ENCODE results near the gene DLGAP1.
"Not testable (repeated sequence)": the region's sequence is repeated elsewhere in the genome, so short reads cannot be mapped to it uniquely, and the experiment has no call there.

Gene DLGAP1

DNA sequence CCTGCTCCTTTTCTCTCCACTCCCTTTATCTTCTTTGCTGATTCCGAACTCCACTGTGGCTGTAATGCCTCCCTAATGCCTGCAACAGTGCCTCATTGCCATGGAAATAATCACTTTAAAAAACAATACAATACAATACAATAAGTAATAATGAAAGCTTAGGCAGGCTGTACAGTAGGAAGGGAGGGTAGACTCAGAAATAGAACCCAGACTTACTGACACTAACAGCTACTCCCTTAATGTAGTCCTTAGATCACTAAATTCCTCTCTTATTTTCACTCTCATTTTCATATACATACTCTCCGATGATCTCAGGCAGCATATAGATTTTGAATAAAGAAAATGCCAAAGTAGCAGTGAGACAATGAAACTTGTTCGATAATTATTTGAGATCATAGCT is 70.2 kb downstream of the DLGAP1 start:
- no peak for DNase-seq

DNA sequence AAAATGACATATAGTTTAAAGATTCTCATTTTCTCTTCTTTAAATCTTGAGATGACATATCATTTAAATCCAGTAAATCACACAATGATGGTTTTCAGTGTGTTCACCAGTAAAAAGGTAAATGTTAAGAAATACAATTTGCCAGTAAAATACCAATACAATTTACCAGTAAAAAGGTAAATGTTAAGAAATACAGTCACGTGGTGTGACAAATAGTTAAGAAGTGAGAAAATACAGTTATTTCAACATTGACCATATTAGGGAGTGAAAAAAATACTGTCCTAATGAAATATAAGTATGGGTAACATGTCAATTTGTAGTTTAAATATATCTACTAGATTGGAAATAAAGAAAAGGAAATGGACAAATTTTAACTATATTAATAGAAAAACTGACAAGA is 80.5 kb downstream of the DLGAP1 start:
- no peak for DNase-seq

GRCh38 chr18:4369705-4370104 is 85.4 kb downstream of the DLGAP1 start:
- DNase-seq: no peak

- DNase-seq: no peak
These were observed 94.8 kb downstream of the DLGAP1 start for GRCh38 chr18:4360221-4360715.

DNA sequence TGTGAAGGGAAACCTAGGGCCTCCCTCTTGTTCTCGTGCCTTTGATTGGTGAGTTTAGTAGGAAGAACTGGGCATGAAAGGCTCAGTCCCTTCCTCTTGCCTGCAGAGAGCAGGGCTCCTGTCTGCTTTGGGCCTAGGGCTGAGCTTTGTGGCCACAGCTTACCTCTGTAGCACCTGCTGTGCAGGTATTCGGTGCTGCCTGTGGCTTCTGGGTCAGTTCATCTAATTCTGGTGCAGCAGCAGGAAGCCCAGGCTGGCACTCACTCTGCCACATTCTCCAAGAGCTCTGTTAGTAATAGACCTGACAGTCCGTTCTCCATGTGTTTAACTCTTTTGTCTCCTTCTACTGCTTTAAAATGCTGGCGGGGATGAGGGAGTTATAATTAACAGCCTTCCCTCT is 96.5 kb downstream of the DLGAP1 start:
- DNase-seq: no peak

- no peak for DNase-seq
These were observed 97.5 kb downstream of the DLGAP1 start for GRCh38 chr18:4357579-4357978.

DNA sequence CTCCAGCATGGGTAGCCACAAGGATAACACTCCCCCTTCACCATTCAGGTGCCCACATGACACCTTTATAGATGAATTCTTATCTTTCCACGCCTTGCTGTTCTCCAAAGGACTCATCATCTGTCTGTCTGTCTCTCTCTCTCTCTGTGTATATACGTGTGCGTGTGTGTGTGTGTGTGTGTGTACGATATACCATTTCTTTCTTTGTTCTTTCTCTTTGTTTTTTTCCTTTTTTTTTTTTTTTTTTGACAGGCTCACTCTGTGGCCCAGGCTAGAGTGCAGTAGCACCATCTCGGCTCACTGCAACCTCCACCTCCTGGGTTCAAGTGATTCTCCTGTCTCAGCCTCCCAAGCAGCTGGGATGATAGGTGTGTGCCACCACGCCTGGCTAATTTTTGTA is 98.2 kb downstream of the DLGAP1 start:
- DNase-seq: no peak

DNA sequence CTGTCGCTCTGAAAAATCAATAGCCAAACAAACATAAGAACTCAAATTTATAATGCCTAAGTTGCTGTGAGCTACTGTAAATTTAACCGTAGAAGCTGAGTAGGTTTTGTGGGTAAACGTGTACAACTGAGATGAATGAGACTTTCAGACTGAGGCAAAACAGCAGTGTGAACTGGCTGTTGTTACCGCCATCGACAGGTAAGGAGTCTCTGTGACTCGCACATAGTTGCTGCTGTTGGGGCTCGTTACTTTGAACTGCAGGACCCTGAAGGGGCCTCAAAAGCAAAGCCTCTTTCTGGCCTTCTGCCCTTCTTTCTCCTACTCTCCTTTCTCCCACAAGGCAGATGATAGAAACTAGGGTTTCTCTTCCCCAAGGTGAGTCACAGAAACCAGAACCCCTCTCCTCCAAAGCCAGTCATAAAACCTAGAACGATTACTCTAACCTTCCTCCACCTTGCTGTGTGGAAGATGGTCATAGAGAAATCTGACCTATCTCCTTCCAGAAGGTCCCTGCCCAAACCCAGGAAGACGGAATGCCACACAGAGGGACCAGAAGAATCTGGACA is 101.2 kb downstream of the DLGAP1 start:
- no peak for DNase-seq

DNA sequence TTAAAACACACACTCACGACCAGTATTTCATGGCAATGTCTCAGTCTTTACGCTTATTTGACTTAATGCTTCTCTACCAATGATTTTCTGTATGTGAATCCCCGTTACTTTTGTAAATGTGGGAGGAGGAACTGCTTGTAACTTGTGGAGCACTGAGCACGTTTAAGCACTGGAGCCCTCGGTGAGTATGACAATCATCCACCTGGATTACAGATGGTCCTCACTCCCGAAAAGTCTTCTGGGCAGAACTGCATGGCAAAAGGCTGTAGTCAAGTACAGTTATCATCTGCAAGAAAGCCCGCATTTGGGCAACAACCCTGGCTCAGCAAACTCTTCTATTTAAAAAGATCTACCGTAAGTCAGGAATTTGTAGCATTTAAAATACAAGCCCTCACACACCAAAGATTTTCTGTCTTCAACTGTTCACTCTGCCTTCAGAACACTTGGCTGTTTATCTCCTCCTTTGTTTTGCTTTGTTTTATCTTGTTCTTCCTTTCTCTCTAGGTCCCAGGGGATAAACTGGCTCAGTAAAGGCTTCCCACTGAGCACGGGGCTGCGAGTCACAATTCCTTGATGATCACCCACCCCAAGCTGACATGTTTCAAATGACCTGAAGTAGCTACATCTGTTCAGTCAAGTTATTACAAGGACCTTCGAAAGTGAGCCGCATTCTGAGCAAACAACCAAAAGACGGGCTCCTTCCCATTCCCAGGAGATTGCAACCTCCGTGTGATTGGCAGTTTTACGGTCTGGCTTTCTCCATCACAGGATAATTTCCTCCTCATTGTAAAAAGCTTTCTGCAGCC is 102.2 kb downstream of the DLGAP1 start:
- no peak for DNase-seq

GRCh38 chr18:4351005-4351404 is 104.1 kb downstream of the DLGAP1 start:
- no peak for DNase-seq

- DNase-seq: no peak
These were observed 119.7 kb downstream of the DLGAP1 start for GRCh38 chr18:4335386-4335785.

DNA sequence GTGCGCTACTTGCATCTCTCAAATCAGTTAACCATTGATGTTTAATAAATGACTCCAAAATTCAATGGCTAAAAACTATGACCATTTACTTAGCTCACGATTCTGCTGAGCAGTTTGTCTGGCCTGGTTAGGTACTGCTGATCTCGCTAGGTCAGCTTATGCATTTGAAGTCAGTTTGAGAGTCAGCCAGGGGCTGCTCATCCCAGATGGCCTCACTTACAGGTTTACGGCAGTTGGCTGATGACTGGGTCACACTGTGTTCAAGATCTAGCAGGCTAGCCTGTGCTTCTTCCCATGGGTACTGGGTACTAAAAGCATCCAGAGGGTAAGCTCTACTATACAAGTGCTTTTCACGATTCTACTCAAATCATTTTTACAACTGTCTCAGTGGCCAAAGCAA is 122.1 kb downstream of the DLGAP1 start:
- DNase-seq: no peak

- no peak for DNase-seq
These were observed 135.1 kb downstream of the DLGAP1 start for GRCh38 chr18:4319738-4320677.

DNA sequence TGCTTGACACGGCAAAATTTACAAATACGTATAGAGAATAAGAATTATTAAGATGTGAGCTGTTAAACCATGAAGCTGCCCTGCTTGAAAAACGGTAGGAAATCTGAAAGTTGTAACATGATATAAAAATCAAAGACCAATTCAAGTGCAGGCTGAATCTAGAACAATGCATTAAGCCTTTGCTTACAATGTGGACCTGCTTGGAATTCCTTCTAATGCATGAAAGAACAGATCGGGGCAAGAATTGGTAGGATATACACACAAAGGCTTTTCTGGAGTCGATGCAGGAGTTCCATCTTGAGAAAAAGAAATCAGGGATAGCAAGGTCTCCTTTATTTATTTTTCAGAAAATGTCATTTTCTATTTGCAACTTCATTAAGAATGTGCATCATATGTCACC is 136.8 kb downstream of the DLGAP1 start:
- no peak for DNase-seq

DNA sequence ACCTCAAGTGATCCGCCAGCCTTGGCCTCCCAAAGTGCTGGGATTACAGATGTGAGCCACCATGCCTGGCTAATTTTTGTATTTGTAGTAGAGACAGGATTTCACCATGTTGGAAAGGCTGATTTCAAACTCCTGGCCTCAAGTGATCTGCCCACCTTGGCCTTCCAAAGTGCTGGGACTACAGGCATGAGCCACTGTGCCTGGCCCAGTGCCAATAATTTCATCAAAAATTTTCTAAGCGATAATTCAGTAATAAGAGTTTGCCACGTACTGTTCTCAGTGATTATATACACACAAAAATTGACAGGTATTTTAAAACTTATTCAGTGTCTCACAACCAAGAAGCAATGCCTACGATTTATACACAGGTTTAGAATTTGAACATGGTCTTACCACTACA is 143.2 kb downstream of the DLGAP1 start:
- DNase-seq: not testable (repeated sequence)

DNA sequence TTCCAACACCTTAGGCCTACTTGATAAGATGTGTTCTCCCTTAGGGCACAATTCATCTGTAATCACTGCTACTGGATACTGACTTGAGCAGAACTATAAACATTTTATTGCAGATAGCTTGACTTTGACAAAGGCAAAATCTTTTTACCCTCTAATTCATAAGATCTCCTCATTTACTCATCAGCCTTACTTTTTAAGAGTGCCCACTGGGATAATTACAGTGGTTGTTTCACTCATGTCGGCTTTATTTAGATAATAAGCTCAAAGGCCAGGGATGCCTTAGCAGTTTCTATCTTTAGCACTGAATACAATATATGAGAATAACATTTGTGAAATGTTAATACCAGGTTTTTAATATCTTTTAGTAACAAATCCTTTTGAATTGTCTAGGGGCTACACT is 144.0 kb downstream of the DLGAP1 start:
- DNase-seq: no peak

- no peak for DNase-seq
These were observed 145.9 kb downstream of the DLGAP1 start for GRCh38 chr18:4309227-4309626.

DNA sequence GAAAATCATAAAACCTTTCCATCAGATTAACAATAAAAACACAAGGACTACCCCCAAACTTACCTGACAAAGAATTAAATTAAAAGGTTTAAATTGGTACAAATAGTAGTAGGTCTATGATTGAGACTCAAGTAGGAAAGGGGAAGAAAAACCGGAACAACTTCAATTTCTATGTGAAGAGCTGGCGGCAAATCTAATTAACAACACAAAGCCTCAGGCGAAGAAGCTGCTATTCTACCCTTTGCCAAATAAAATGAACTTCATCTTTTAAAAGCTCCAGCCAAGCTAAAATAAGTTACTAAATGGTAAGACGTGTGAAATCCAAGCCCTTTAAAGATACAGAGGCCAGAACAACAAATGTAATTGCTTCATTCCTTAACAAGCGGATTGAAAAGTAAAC is 146.5 kb downstream of the DLGAP1 start:
- no peak for DNase-seq

- DNase-seq: no peak
These were observed 155.7 kb downstream of the DLGAP1 start for GRCh38 chr18:4299395-4299794.

GRCh38 chr18:4293337-4293736 is 161.8 kb downstream of the DLGAP1 start:
- DNase-seq: no peak

- DNase-seq: no peak
These were observed 162.4 kb downstream of the DLGAP1 start for GRCh38 chr18:4292696-4293095.

DNA sequence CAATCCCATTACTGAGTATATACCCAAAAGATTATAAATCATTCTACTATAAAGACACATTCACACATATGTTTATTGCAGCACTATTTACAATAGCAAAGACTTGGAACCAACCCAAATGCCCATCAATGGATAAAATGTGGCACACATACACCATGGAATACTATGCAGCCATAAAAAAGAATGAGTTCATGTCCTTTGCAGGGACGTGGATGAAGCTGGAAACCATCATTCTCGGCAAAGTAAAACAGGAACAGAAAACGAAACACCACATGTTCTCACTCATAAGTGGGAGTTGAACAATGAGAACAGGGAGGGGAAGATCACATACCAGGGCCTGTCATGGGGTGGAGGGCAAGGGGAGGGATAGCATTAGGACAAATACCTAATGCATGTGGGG is 167.8 kb downstream of the DLGAP1 start:
- DNase-seq: not testable (repeated sequence)

DNA sequence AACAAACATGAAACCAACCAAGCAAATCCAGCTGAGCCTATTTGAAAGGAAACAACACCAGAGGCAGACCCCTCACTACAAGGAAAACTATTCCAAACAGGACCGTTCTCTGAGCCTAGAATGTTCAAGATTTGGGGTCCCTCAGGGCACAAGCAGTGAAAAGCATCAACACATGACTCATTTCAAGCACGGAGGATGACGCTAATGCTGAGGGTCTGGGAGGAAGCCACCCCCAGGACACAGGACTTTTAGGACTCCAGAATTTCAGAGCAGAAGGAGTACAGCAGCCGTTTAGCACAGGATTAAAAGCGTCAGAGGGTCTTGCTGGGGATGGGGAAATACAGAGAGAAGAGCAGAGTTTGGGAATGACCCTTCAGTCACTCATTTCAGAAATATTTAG is 168.9 kb downstream of the DLGAP1 start:
- no peak for DNase-seq

GRCh38 chr18:4285525-4285924 is 169.6 kb downstream of the DLGAP1 start:
- no peak for DNase-seq

All from NCI-H510A (cell line).